Astrocyte of the cerebellum (primary cell): ENCODE data around the gene RNF168.
A peak's percentile ranks its signal among the peaks of the same experiment; 100 is the strongest.
"Not testable (repeated sequence)": the region's sequence is repeated elsewhere in the genome, so short reads cannot be mapped to it uniquely, and the experiment has no call there.

ENCODE experiments used
- DNase-seq: peaks from one replicate; pipeline ENCODE4 v3.0.0-alpha.2; 2011; ENCODE audit warnings: low read depth
- H3K4me3 ChIP-seq: 2 replicates; pipeline ENCODE4 v1.5.1; 2011; ENCODE audit warnings: mild to moderate bottlenecking, low read depth, low read length, moderate library complexity
- CTCF ChIP-seq: IDR thresholded peaks from 2 replicates; pipeline ENCODE4 v1.5.1; 2012; ENCODE audit warnings: low read length, low read depth, moderate library complexity, mild to moderate bottlenecking; ENCODE audit errors: missing control alignments
- in situ Hi-C: cut with HindIII; loops from 2 replicates; pipeline ENCODE4 v1.10.0; 2017; ENCODE audit warnings: low sequenced_read_pairs

The RNF168 gene

GRCh38 chr3:196514913-196515621 lies 11.5 kb upstream of the RNF168 start, which contains the start of gene SMCO1:
TSS of gene SMCO1 (minus strand) at chr3:196515346. CDS start at chr3:196515209, 137 bp downstream.
- in situ Hi-C loops, result no loop called here
- no peak for TF ChIP-seq CTCF
- no peak within 1 kb of the TSS for H3K4me3 ChIP-seq
- DNase-seq, result no peak

- TF ChIP-seq CTCF, result no peak
These were observed 10.8 kb upstream of the RNF168 start for GRCh38 chr3:196514350-196514716.

GRCh38 chr3:196513697-196514349 lies 10.3 kb upstream of the RNF168 start:
- no peak for DNase-seq
- H3K4me3 ChIP-seq, result no peak overlapping the region
- in situ Hi-C loops, result no loop called here
- no peak for TF ChIP-seq CTCF

More at GRCh38 chr3:196514350-196514716, 10.8 kb upstream of the RNF168 start:
- in situ Hi-C loops, result no loop called here
- H3K4me3 ChIP-seq, result no peak overlapping the region
- no peak for DNase-seq

GRCh38 chr3:196511646-196512425 lies 8.3 kb upstream of the RNF168 start:
- H3K4me3 ChIP-seq, in situ Hi-C loops, DNase-seq: not testable (repeated sequence)

- DNase-seq, in situ Hi-C loops, H3K4me3 ChIP-seq: not testable (repeated sequence)
These were observed 7.5 kb upstream of the RNF168 start for GRCh38 chr3:196511108-196511507.

- in situ Hi-C loops, result no loop called here
- no peak overlapping the region for H3K4me3 ChIP-seq
- TF ChIP-seq CTCF, result no peak
- no peak for DNase-seq
These were observed 3.1 kb upstream of the RNF168 start for GRCh38 chr3:196506687-196507086.

- TF ChIP-seq CTCF, result no peak
- DNase-seq, result no peak
- H3K4me3 ChIP-seq, result no peak overlapping the region
- in situ Hi-C loops, result no loop called here
These were observed 988 bp upstream of the RNF168 start for GRCh38 chr3:196504556-196504955.

GRCh38 chr3:196504077-196504398 lies 470 bp upstream of the RNF168 start:
- in situ Hi-C loops, DNase-seq: not testable (repeated sequence)
- peak overlapping the region; percentile 84 for H3K4me3 ChIP-seq
